Right lobe of liver (tissue), 6 donors: ENCODE data around the gene ERMAP. TPM values are rescaled to one million over a fixed set of nuclear protein-coding genes. Genes with fewer than 3 reads are reported as not detected.

ENCODE experiments used
- ATAC-seq, 4 donors: fragments of 200-7000 bp; cut with Tn5 transposase; one replicate each; pipeline ENCODE4 v1.9.1; 2020; ENCODE audit warnings: mild to moderate bottlenecking in 4 of 4, moderate library complexity in 4 of 4
- DNase-seq, 3 donors: peaks; one replicate each; pipeline ENCODE4 v3.0.0-alpha.2; 2020
- H3K27ac ChIP-seq, 3 donors: fragments of 200-600 bp; one replicate each; pipeline ENCODE4 v1.8.0; 2022
- H3K27me3 ChIP-seq, 2 donors: fragments of 200-600 bp; one replicate each; pipeline ENCODE4 v1.8.0; 2022
- H3K36me3 ChIP-seq, 4 donors: fragments of 200-600 bp; sonication (generic) in 1 of 4; one replicate each; pipeline versions ENCODE4 v1.5.1 to v1.8.0; 2017 to 2022; ENCODE audit warnings: control low read depth in 1 of 4
- H3K4me1 ChIP-seq, 4 donors: fragments of 200-600 bp; sonication (generic) in 1 of 4; one replicate each; pipeline versions ENCODE4 v1.5.1 to v1.8.0; 2017 to 2022; ENCODE audit warnings: control low read depth in 1 of 4
- H3K4me3 ChIP-seq, 3 donors: fragments of 200-600 bp; one replicate each; pipeline ENCODE4 v1.8.0; 2022
- H3K9me3 ChIP-seq, 4 donors: fragments of 200-600 bp; sonication (generic) in 1 of 4; one replicate each; pipeline versions ENCODE4 v1.5.1 to v1.8.0; 2017 to 2022; ENCODE audit warnings: control low read depth in 1 of 4
- CTCF ChIP-seq, 4 donors: fragments of 200-600 bp in 3 of 4; fragments of 450-650 bp in 1 of 4; IDR thresholded peaks; one replicate each; pipeline versions ENCODE4 v1.5.1 to v1.8.0; 2016 to 2022; ENCODE audit warnings: antibody characterized with exemption in 4 of 4, mild to moderate bottlenecking in 2 of 4
- POLR2A ChIP-seq: fragments of 450-650 bp; IDR thresholded peaks from one replicate; pipeline ENCODE4 v1.6.1; 2017; ENCODE audit warnings: antibody characterized with exemption, mild to moderate bottlenecking
- WGBS: methylation state at CpG from one replicate; pipeline ENCODE4 v1.1.6; 2018; ENCODE audit warnings: low coverage, low lambda C conversion rate; ENCODE audit not compliant: insufficient coverage; ENCODE audit errors: missing lambda C conversion rate; 5-methylcytosine and 5-hydroxymethylcytosine counted together
- intact Hi-C, 2 donors: fragments of 100-400 bp; cut with DNase I; formaldehyde crosslinking; loops; one replicate each; pipeline versions ENCODE4 v1.11.2 to v1.14.1; 2022
- total RNA-seq, 6 experiments: library from RNA; depleted of rRNA in 2 of 6; stranded (reverse); fragments of >200 nt in 2 of 6; fragmentation: NEBNext Ultra II Directional in 3 of 6; extraction: Animal tissue kit (Norgen Biotek cat#: 25700) in 3 of 6; gene quantifications; one replicate each; pipeline versions ENCODE4 v1.1.0 to v1.2.4, GENCODE V29; 2016 to 2023
- donor health status: DM: no; HTN: yes; CAD: no.
- donor health status: DM: no; HTN: no; CAD: no.
- donor health status: DM: no; HTN: no; CAD: no.
- donor health status: DM: no; HTN: yes; CAD: no.
- donor health status: DM: no; HTN: yes; CAD: no.

Gene ERMAP
- total RNA-seq, 6 experiments from 2014 or later, result 6.6 to 16.2 (median 13.9) TPM

GRCh38 chr1:42845193-42845592 is 28.3 kb downstream of the ERMAP start:
- 57% methylated on average over 1 of the region's 1 CpG for WGBS
- DNase-seq (no peak), ATAC-seq (no peak)
- TF ChIP-seq POLR2A, result no peak
- no peak for TF ChIP-seq CTCF (IDR thresholded peaks at IDR 0.05)
- peaks cover 0 to 20% (median 4%) of the 10 kb centered on the region in 4 donors for H3K4me1 ChIP-seq
- H3K9me3 ChIP-seq, result no peaks in the 10 kb centered on the region
- H3K4me3 ChIP-seq, result no peak overlapping the region
- no peak overlapping the region for H3K27ac ChIP-seq
- peaks cover 0 to 13% (median 2%) of the 10 kb centered on the region in 4 donors for H3K36me3 ChIP-seq
- no peaks in the 10 kb centered on the region for H3K27me3 ChIP-seq
- intact Hi-C loops, result no loop called here

- TF ChIP-seq CTCF (IDR thresholded peaks at IDR 0.05) (no peak), POLR2A (no peak)
- peaks cover 0 to 13% (median 3%) of the 10 kb centered on the region in 4 donors for H3K36me3 ChIP-seq
- intact Hi-C loops, result no loop called here
- H3K9me3 ChIP-seq, result no peaks in the 10 kb centered on the region
- H3K4me3 ChIP-seq, result peak overlapping the region; percentile 90 to 97 (median 94)
- H3K27me3 ChIP-seq, result no peaks in the 10 kb centered on the region
- peaks cover 0 to 20% (median 4%) of the 10 kb centered on the region in 4 donors for H3K4me1 ChIP-seq
- H3K27ac ChIP-seq, result no peak overlapping the region
- ATAC-seq (peak; percentile 1 to 8 (median 4)), DNase-seq (no peak)
- WGBS, result 7% methylated on average over 10 of the region's 10 CpGs
Measured at GRCh38 chr1:42845866-42846256, 28.9 kb downstream of the ERMAP start.

- Histone ChIP-seq H3K4me1 (peaks cover 0 to 20% (median 4%) of the 10 kb centered on the region in 4 donors), H3K9me3 (no peaks in the 10 kb centered on the region), H3K27ac (peak within 1 kb of the TSS; percentile 75 to 86 (median 85)), H3K4me3 (peak within 1 kb of the TSS; percentile 90 to 97 (median 94)), H3K36me3 (peaks cover 0 to 19% (median 6%) of the 10 kb centered on the region in 4 donors), H3K27me3 (no peaks in the 10 kb centered on the region)
- ATAC-seq, result peak; percentile 96 to 99 (median 98)
- intact Hi-C loops, result no loop called here
- DNase-seq, result peak; percentile 92 to 95 (median 94)
- WGBS, result 1% methylated on average over 27 of the region's 50 CpGs
- TF ChIP-seq CTCF (IDR thresholded peaks at IDR 0.05), result peak in 3 of 4 donors; percentile 38 to 50 (median 44)
- peak; percentile 79 for TF ChIP-seq POLR2A
Measured at GRCh38 chr1:42846257-42847110, 29.6 kb downstream of the ERMAP start, which contains the start of gene ZNF691. Gene ZNF691 (plus strand): TSS chr1:42846613. CDS start chr1:42849659, 3,046 bp downstream.

GRCh38 chr1:42847111-42847595 is 30.2 kb downstream of the ERMAP start:
- intact Hi-C loops, result no loop called here
- ATAC-seq, result no peak

More at GRCh38 chr1:42847111-42847595, 30.2 kb downstream of the ERMAP start:
- TF ChIP-seq POLR2A (no peak), CTCF (IDR thresholded peaks at IDR 0.05) (no peak)
- peak overlapping the region; percentile 90 to 97 (median 94) for H3K4me3 ChIP-seq
- peak overlapping the region; percentile 75 to 86 (median 85) for H3K27ac ChIP-seq
- H3K9me3 ChIP-seq, result no peaks in the 10 kb centered on the region
- 4% methylated on average over 6 of the region's 6 CpGs for WGBS
- H3K27me3 ChIP-seq, result no peaks in the 10 kb centered on the region
- peaks cover 0 to 19% (median 6%) of the 10 kb centered on the region in 4 donors for H3K36me3 ChIP-seq
- peaks cover 0 to 20% (median 4%) of the 10 kb centered on the region in 4 donors for H3K4me1 ChIP-seq
- DNase-seq, result no peak
